Endothelial cell of umbilical vein (primary cell): ENCODE results near the gene CYFIP1. TPM values are rescaled to one million over a fixed set of nuclear protein-coding genes. Genes with fewer than 3 reads are reported as not detected.

ENCODE experiments used
- BruUV-seq: library from RNA; stranded (reverse); fragments of 400-500 nt; replicated peaks from 2 replicates; lab custom pipeline; 2021; lab: Mats Ljungman, UMichigan
- CTCF ChIA-PET: fragments of 300-600, 350-600 bp; sonication (Branson Sonifier 250); formaldehyde crosslinking; loops from one replicate; lab custom pipeline; 2021; ENCODE audit warnings: antibody characterized with exemption, inconsistent platforms; lab: Charles Lee
- POLR2A ChIA-PET: fragments of 300-600, 350-600 bp; sonication (Branson Sonifier 250); formaldehyde crosslinking; loops from one replicate; lab custom pipeline; 2021; ENCODE audit warnings: antibody characterized with exemption, inconsistent platforms; lab: Charles Lee
- DNase-seq: peaks from one replicate; pipeline ENCODE4 v3.0.0-alpha.2; 2011; ENCODE audit warnings: low read depth, low spot score
- FAIRE-seq: peaks from 2 replicates; lab custom pipeline; 2011; peaks lifted over from hg19 to GRCh38; lab: Jason Lieb, UNC
- H2AFZ ChIP-seq: 2 replicates; pipeline ENCODE4 v1.6.0; 2012; ENCODE audit warnings: low read depth, low read length, control low read depth, inconsistent platforms
- H3K27ac ChIP-seq: 2 replicates; pipeline ENCODE4 v1.5.1; 2011; ENCODE audit warnings: low read depth, mild to moderate bottlenecking, control low read depth, low read length, moderate library complexity; ENCODE audit not compliant: insufficient read depth
- H3K27me3 ChIP-seq, 2 experiments: 2 replicates each; pipeline versions ENCODE4 v1.6.0 to v1.6.1; 2011; ENCODE audit warnings: low read length in 2 of 2, mixed read lengths in 1 of 2; ENCODE audit not compliant: control insufficient read depth in 2 of 2, insufficient read depth in 2 of 2
- H3K36me3 ChIP-seq, 2 experiments: 2 replicates in 1 of 2; 3 replicates in 1 of 2; pipeline ENCODE4 v1.5.1; 2011; ENCODE audit warnings: low read length in 2 of 2, mild to moderate bottlenecking in 1 of 2, moderate library complexity in 1 of 2; ENCODE audit not compliant: control insufficient read depth in 2 of 2, insufficient read depth in 2 of 2; ENCODE audit errors: extremely low read depth in 1 of 2
- H3K4me1 ChIP-seq: 3 replicates; pipeline ENCODE4 v1.5.1; 2011; ENCODE audit warnings: mild to moderate bottlenecking, low read length; ENCODE audit not compliant: control insufficient read depth, insufficient read depth; ENCODE audit errors: extremely low read depth
- H3K4me2 ChIP-seq: 2 replicates; pipeline ENCODE4 v1.6.1; 2011; ENCODE audit warnings: low read length, control low read depth, mixed read lengths; ENCODE audit not compliant: insufficient read depth
- H3K4me3 ChIP-seq, 3 experiments: fragments of 200-600 bp in 1 of 3; sonication (generic), shearing (Covaris generic) in 1 of 3; replicated peaks in 1 of 3; 2 replicates each; pipeline ENCODE4 v1.5.1; 2011 to 2016; ENCODE audit warnings: control low read depth in 3 of 3, low read length in 3 of 3, mild to moderate bottlenecking in 2 of 3, inconsistent platforms in 1 of 3, low read depth in 1 of 3, moderate library complexity in 1 of 3; ENCODE audit not compliant: insufficient read depth in 1 of 3
- H3K79me2 ChIP-seq: 2 replicates; pipeline ENCODE4 v1.6.0; 2012; ENCODE audit warnings: low read length, inconsistent platforms; ENCODE audit not compliant: control insufficient read depth, insufficient read depth
- H3K9ac ChIP-seq: replicated peaks from 2 replicates; pipeline ENCODE3; 2011; ENCODE audit warnings: low read length, control low read depth; ENCODE audit not compliant: insufficient read depth; ENCODE audit errors: extremely low read depth
- H3K9me1 ChIP-seq: replicated peaks from 3 replicates; pipeline ENCODE4 v1.6.0; 2011; ENCODE audit warnings: mild to moderate bottlenecking, low read length; ENCODE audit not compliant: control insufficient read depth, insufficient read depth; ENCODE audit errors: extremely low read depth
- H3K9me3 ChIP-seq: replicated peaks from 2 replicates; pipeline ENCODE4 v1.5.1; 2012; ENCODE audit warnings: low read length, inconsistent platforms; ENCODE audit not compliant: control insufficient read depth, insufficient read depth
- H4K20me1 ChIP-seq: replicated peaks from 2 replicates; pipeline ENCODE3; 2011; ENCODE audit warnings: mild to moderate bottlenecking, low read length; ENCODE audit not compliant: control insufficient read depth, insufficient read depth; ENCODE audit errors: extremely low read depth
- CTCF ChIP-seq, 2 donors: IDR thresholded peaks; 1 replicate in 1 of 2; 2 replicates in 1 of 2; pipeline ENCODE4 v1.5.1; 2011; ENCODE audit warnings: low read length in 2 of 2, mild to moderate bottlenecking in 2 of 2, moderate library complexity in 2 of 2, control low read depth in 1 of 2, inconsistent platforms in 1 of 2, low read depth in 1 of 2; ENCODE audit not compliant: insufficient read depth in 1 of 2; ENCODE audit errors: extremely low read depth in 1 of 2
- FOS ChIP-seq: IDR thresholded peaks from 2 replicates; pipeline ENCODE4 v1.6.1; 2011; ENCODE audit warnings: mild to moderate bottlenecking, low read length, moderate library complexity, borderline replicate concordance; ENCODE audit not compliant: insufficient read depth
- POLR2AphosphoS5 ChIP-seq: IDR thresholded peaks from 2 replicates; pipeline ENCODE4 v1.6.1; 2012; ENCODE audit warnings: low read depth, mild to moderate bottlenecking, control low read depth, low read length, moderate library complexity; ENCODE audit not compliant: insufficient read depth
- dilution Hi-C: fragments of 300-500 bp; cut with MboI; formaldehyde crosslinking; loops from one replicate; pipeline ENCODE4 v1.15.0; 2019; ENCODE audit warnings: low sequenced_read_pairs; ENCODE audit not compliant: extremely low pct_ligation_motif_present
- intact Hi-C: fragments of 100-400 bp; cut with micrococcal nuclease; formaldehyde crosslinking; loops from one replicate; pipeline ENCODE4 v1.10.0; 2022
- polyA plus RNA-seq, 4 experiments: library from polyadenylated mRNA; depleted of rRNA in 3 of 4; stranded (reverse) in 3 of 4; unstranded in 1 of 4; fragments of >200 nt; gene quantifications; 2 replicates each; pipeline versions ENCODE4 v1.2.1 to v1.2.3, GENCODE V29; 2011 to 2012; ENCODE audit warnings: missing spikeins in 1 of 4
- total RNA-seq: library from RNA; stranded (reverse); gene quantifications from 2 replicates; pipeline ENCODE4 v1.2.3, GENCODE V29; 2021

CYFIP1 gene
- total and polyA plus RNA-seq, 2 donors (not counting 3 experiments of a cell fraction or from before 2014, with no cell fraction given): 81.4 to 158 TPM

GRCh38 chr15:22979238-22980188 lies 655 bp downstream of the CYFIP1 start:
- FAIRE-seq (no peak), DNase-seq (peak; percentile 59)
- TF ChIP-seq FOS (no peak), CTCF (IDR thresholded peaks at IDR 0.05; ENCODE audit: extremely low read depth in 1 of 2, insufficient read depth in 1 of 2, low read depth in 1 of 2, low read length in 2 of 2) (peak in 1 of 2 donors; percentile 7), POLR2AphosphoS5 (no peak)
- H3K36me3 ChIP-seq: no peaks in the 10 kb centered on the region
- H3K4me2 ChIP-seq: peak overlapping the region; percentile 80
- no peaks in the 10 kb centered on the region for H4K20me1 ChIP-seq
- CTCF ChIA-PET: interaction anchor here (1.0 to 1.3 kb wide), 4 partner anchors 18 to 57 kb away, joined by 3 to 4 read pairs (median 3); no protein-coding TSS in a partner anchor
- H3K79me2 ChIP-seq: peaks cover 46% of the 10 kb centered on the region
- BruUV-seq: no TSS peak
- POLR2A ChIA-PET: no interaction called here
- no peaks in the 10 kb centered on the region for H3K27me3 ChIP-seq
- H3K9me3 ChIP-seq: no peaks in the 10 kb centered on the region
- H3K4me3 ChIP-seq: peak overlapping the region; percentile 62 to 89 (median 72)
- no peaks in the 10 kb centered on the region for H3K9me1 ChIP-seq
- peak overlapping the region; percentile 5 for H2AFZ ChIP-seq
- intact Hi-C loops (loop anchor here (1.0 to 2.0 kb wide), 4 partner anchors 18 to 141 kb away; partner anchors contain the start of gene NIPA2), dilution Hi-C loops (no loop called here)
- H3K9ac ChIP-seq: peak overlapping the region; percentile 68
- H3K27ac ChIP-seq: peak overlapping the region; percentile 36
- H3K4me1 ChIP-seq: peaks cover 12% of the 10 kb centered on the region
